Astrocyte (in vitro differentiated cells and primary cell): ENCODE measurements around the gene PUM2. TPM values are rescaled to one million over a fixed set of nuclear protein-coding genes. Genes with fewer than 3 reads are reported as not detected.

Source experiments
- DNase-seq: peaks from one replicate; pipeline ENCODE4 v3.0.0-alpha.2; 2010; ENCODE audit warnings: low read depth
- FAIRE-seq: peaks from 2 replicates; lab custom pipeline; 2011; peaks lifted over from hg19 to GRCh38; lab: Jason Lieb, UNC
- H2AFZ ChIP-seq: 2 replicates; pipeline ENCODE4 v1.6.0; 2012; ENCODE audit warnings: low read depth, low read length, inconsistent platforms
- H3K27ac ChIP-seq: 2 replicates; pipeline ENCODE4 v1.5.1; 2011; ENCODE audit warnings: low read depth, low read length, inconsistent platforms
- H3K27me3 ChIP-seq: 2 replicates; pipeline ENCODE4 v1.6.0; 2011; ENCODE audit warnings: low read length, inconsistent platforms; ENCODE audit not compliant: insufficient read depth
- H3K36me3 ChIP-seq: 2 replicates; pipeline ENCODE4 v1.5.1; 2011; ENCODE audit warnings: low read length, inconsistent platforms; ENCODE audit not compliant: insufficient read depth
- H3K4me1 ChIP-seq: 2 replicates; pipeline ENCODE4 v1.5.1; 2011; ENCODE audit warnings: low read length, inconsistent platforms; ENCODE audit not compliant: insufficient read depth
- H3K4me2 ChIP-seq: 2 replicates; pipeline ENCODE4 v1.6.0; 2012; ENCODE audit warnings: low read length, inconsistent platforms
- H3K4me3 ChIP-seq: 2 replicates; pipeline ENCODE4 v1.5.1; 2011; ENCODE audit warnings: low read depth, mild to moderate bottlenecking, low read length, inconsistent platforms; ENCODE audit not compliant: insufficient read depth
- H3K79me2 ChIP-seq: 2 replicates; pipeline ENCODE4 v1.6.0; 2012; ENCODE audit warnings: mild to moderate bottlenecking, low read length, inconsistent platforms; ENCODE audit not compliant: insufficient read depth
- H3K9ac ChIP-seq: 2 replicates; pipeline ENCODE4 v1.6.0; 2012; ENCODE audit warnings: mild to moderate bottlenecking, low read length, inconsistent platforms
- H3K9me3 ChIP-seq: 2 replicates; pipeline ENCODE4 v1.5.1; 2012; ENCODE audit warnings: low read depth, mild to moderate bottlenecking, low read length, inconsistent platforms; ENCODE audit not compliant: insufficient read depth
- H4K20me1 ChIP-seq: 2 replicates; pipeline ENCODE4 v1.6.0; 2012; ENCODE audit warnings: low read length, inconsistent platforms; ENCODE audit not compliant: insufficient read depth
- H3K27ac Mint-ChIP-seq: one replicate; pipeline ENCODE4 v1.8.0; 2021; ENCODE audit warnings: mild to moderate bottlenecking, mixed read lengths; ENCODE audit not compliant: unreplicated experiment
- H3K27me3 Mint-ChIP-seq: one replicate; pipeline ENCODE4 v1.8.0; 2021; ENCODE audit warnings: low read depth, mixed read lengths; ENCODE audit not compliant: unreplicated experiment
- H3K36me3 Mint-ChIP-seq: one replicate; pipeline ENCODE4 v1.8.0; 2021; ENCODE audit warnings: low read depth, mixed read lengths; ENCODE audit not compliant: unreplicated experiment
- H3K4me1 Mint-ChIP-seq: one replicate; pipeline ENCODE4 v1.8.0; 2021; ENCODE audit warnings: low read depth, mixed read lengths; ENCODE audit not compliant: unreplicated experiment
- H3K4me3 Mint-ChIP-seq: one replicate; pipeline ENCODE4 v1.8.0; 2021; ENCODE audit warnings: mild to moderate bottlenecking, moderate library complexity, mixed read lengths; ENCODE audit not compliant: unreplicated experiment
- H3K9me3 Mint-ChIP-seq: one replicate; pipeline ENCODE4 v1.8.0; 2021; ENCODE audit warnings: mild to moderate bottlenecking, mixed read lengths; ENCODE audit not compliant: unreplicated experiment
- EZH2 ChIP-seq: IDR thresholded peaks from 2 replicates; pipeline ENCODE4 v1.6.1; 2012; ENCODE audit warnings: mild to moderate bottlenecking, low read length, inconsistent platforms; ENCODE audit not compliant: insufficient read depth
- total RNA-seq: library from RNA; stranded (reverse); gene quantifications from 2 replicates; pipeline ENCODE4 v1.2.1, GENCODE V29; 2021
- TF ChIP-seq, protein P1 (sequence below): IDR thresholded peaks from 2 replicates; pipeline ENCODE4 v1.5.1; 2011; ENCODE audit warnings: low read depth, mild to moderate bottlenecking, inconsistent platforms, low read length, moderate library complexity; ENCODE audit not compliant: insufficient read depth

PUM2 gene
- total RNA-seq, 1 donor from 2014 or later, result 69.4 TPM

DNA sequence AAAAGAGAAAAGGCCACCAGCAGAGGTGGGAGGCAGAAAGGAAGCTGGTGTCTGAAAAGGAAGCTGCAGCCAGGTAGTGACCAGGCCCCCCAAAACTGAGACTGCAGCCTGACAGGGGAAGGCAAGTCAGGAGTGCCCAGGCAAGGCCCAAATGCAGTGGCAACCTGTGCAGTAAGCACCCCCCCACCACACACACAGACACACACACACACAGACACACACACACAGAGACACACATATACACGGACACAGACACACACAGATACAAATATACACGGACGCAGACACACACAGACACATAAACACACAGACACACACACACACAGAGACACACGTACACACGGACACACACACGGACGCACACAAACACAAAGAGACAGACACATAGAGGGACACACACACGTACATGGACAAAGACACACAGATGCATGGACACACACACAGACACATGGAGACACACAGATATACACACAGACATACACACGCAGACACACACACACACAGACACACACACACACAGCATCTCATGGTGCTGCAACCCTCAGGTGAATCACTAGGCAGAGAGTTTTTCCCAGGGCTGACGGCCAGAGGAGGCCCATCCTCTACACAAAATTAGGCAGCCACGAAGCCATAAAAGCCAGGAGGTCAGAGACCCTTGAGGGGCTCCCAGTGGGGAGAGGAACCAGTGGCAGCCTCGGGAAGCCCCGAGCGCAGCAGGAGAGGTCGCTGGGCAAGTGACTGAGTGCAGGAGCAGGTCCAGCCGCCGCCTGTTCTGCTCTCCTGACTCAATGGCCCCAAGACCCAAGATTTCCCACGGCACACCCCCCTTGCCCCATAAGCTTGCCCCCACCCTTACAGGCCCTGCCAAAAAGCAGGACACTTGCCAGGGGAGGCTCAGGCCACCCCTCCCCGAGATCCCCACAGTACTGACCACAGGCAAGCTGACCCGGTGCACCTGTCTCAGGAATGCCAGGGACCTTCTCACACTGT lies 132.0 kb downstream of the PUM2 start:
- H3K27ac Mint-ChIP-seq, result no peak overlapping the region
- Histone ChIP-seq H4K20me1 (peaks cover 20% of the 10 kb centered on the region), H3K9me3 (no peaks in the 10 kb centered on the region), H3K4me1 (peaks cover 26% of the 10 kb centered on the region), H3K79me2 (peaks cover 79% of the 10 kb centered on the region), H3K27me3 (no peaks in the 10 kb centered on the region), H2AFZ (no peak overlapping the region), H3K27ac (no peak overlapping the region), H3K4me3 (no peak overlapping the region), H3K4me2 (no peak overlapping the region), H3K36me3 (no peaks in the 10 kb centered on the region), H3K9ac (no peak overlapping the region)
- no peak for DNase-seq
- H3K9me3 Mint-ChIP-seq, result no peaks in the 10 kb centered on the region
- no peak for FAIRE-seq
- peaks cover 21% of the 10 kb centered on the region for H3K4me1 Mint-ChIP-seq
- H3K36me3 Mint-ChIP-seq, result peaks cover 6% of the 10 kb centered on the region
- peaks cover 3% of the 10 kb centered on the region for H3K27me3 Mint-ChIP-seq
- H3K4me3 Mint-ChIP-seq, result no peak overlapping the region
- TF ChIP-seq, protein P1, sequence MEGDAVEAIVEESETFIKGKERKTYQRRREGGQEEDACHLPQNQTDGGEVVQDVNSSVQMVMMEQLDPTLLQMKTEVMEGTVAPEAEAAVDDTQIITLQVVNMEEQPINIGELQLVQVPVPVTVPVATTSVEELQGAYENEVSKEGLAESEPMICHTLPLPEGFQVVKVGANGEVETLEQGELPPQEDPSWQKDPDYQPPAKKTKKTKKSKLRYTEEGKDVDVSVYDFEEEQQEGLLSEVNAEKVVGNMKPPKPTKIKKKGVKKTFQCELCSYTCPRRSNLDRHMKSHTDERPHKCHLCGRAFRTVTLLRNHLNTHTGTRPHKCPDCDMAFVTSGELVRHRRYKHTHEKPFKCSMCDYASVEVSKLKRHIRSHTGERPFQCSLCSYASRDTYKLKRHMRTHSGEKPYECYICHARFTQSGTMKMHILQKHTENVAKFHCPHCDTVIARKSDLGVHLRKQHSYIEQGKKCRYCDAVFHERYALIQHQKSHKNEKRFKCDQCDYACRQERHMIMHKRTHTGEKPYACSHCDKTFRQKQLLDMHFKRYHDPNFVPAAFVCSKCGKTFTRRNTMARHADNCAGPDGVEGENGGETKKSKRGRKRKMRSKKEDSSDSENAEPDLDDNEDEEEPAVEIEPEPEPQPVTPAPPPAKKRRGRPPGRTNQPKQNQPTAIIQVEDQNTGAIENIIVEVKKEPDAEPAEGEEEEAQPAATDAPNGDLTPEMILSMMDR, result no peak
- TF ChIP-seq EZH2, result no peak

DNA sequence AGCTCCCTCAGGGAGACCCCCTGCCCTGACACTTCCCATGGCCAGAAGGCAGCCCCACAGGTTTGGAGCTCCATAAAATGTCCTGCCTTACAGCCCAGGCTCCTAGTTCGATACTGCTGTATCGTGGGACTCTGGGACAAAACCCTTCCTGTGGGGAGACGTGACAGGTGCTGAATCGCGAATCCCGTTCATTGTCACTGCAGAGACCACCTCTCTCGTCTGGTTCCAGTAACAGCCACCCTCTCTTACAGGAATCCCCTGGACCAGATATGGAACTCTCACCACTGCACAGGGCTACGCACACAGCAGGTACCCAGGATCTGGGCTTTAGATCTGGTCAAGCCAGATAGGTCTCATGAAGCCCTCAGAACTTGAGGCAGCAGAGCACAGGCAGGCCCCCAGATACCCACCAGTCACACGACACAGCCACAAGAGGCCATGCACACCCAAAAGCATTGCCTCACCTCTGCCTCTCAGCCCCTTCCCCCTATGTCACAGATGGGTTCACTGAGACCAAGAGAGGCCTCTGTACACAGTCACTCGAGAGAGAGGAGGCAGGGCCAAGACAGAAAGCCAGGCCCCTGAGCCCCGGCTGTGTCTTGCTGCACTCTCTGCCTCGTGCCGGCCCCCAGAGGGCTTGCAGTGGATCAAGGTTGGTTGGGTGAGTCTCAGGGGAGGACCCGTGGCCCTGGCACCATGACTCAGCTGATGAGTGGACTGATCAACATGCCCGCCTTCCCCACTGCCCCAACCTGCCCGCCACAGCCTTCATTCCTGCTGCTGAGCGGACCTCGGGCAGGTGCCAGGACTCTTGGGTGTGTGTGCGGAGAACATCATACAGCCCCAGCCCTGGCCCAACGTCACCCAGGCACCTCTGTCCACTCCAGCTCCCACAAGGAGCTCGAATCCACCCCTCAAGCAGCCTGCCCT lies 133.3 kb downstream of the PUM2 start:
- Histone ChIP-seq H2AFZ (no peak overlapping the region), H3K4me1 (peaks cover 25% of the 10 kb centered on the region), H3K27me3 (no peaks in the 10 kb centered on the region), H3K36me3 (no peaks in the 10 kb centered on the region), H3K27ac (no peak overlapping the region), H3K4me3 (no peak overlapping the region), H3K4me2 (no peak overlapping the region), H3K79me2 (peaks cover 80% of the 10 kb centered on the region), H3K9ac (no peak overlapping the region), H4K20me1 (peaks cover 26% of the 10 kb centered on the region), H3K9me3 (no peaks in the 10 kb centered on the region)
- H3K9me3 Mint-ChIP-seq, result no peaks in the 10 kb centered on the region
- H3K36me3 Mint-ChIP-seq, result peaks cover 6% of the 10 kb centered on the region
- TF ChIP-seq EZH2, result no peak
- TF ChIP-seq, protein P1, result no peak
- no peak overlapping the region for H3K4me3 Mint-ChIP-seq
- peaks cover 3% of the 10 kb centered on the region for H3K27me3 Mint-ChIP-seq
- H3K27ac Mint-ChIP-seq, result peak overlapping the region; percentile 8
- FAIRE-seq (no peak), DNase-seq (peak; percentile 30)
- peaks cover 16% of the 10 kb centered on the region for H3K4me1 Mint-ChIP-seq
